GM12873 (cell line): Measurements from ENCODE around the gene RMDN3.

Experiments
- TF ChIP-seq, protein P1 (sequence below): IDR thresholded peaks from 2 replicates; pipeline ENCODE4 v1.5.1; 2012; ENCODE audit warnings: low read depth, mild to moderate bottlenecking, moderate library complexity, low read length, control low read depth; ENCODE audit not compliant: insufficient read depth; ENCODE audit errors: missing control alignments

RMDN3 gene

DNA sequence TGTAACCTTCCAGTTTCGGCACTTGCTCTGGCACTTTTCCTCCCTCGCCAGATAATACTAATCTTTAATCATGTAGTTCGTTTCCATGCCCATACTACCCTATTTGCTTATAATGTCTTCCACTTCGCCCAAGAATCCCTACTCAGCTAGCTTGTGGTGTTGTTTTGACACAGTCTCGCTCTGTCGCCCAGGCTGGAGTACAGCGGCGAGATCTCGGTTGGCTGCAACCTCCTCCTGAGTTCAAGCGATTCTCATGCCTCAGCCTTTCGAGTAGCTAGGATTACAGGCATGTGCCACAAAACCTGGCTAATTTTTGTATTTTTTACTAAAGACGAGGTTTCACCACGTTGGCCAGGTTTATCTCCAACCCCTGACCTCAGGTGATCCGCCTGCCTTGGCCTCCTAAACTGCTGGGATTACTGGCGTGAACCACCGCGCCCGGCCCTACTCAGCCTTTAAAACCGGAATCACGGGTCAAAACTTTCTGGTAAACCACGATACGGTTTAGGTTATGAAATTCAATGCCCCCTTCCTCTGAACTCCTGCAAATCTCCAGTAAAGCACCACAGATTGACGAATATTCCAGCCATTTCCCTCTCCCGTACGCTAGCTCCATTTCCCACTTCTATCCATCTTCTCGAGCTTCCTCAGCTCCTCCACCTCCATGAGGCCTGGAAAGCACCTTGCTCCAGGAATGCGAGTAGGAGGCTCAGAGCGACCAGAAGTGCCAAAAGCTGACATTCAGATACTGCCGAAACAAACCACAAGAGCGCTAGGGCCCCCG, 61.0 kb downstream of the RMDN3 start:
- TF ChIP-seq, protein P1, sequence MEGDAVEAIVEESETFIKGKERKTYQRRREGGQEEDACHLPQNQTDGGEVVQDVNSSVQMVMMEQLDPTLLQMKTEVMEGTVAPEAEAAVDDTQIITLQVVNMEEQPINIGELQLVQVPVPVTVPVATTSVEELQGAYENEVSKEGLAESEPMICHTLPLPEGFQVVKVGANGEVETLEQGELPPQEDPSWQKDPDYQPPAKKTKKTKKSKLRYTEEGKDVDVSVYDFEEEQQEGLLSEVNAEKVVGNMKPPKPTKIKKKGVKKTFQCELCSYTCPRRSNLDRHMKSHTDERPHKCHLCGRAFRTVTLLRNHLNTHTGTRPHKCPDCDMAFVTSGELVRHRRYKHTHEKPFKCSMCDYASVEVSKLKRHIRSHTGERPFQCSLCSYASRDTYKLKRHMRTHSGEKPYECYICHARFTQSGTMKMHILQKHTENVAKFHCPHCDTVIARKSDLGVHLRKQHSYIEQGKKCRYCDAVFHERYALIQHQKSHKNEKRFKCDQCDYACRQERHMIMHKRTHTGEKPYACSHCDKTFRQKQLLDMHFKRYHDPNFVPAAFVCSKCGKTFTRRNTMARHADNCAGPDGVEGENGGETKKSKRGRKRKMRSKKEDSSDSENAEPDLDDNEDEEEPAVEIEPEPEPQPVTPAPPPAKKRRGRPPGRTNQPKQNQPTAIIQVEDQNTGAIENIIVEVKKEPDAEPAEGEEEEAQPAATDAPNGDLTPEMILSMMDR, result no peak

DNA sequence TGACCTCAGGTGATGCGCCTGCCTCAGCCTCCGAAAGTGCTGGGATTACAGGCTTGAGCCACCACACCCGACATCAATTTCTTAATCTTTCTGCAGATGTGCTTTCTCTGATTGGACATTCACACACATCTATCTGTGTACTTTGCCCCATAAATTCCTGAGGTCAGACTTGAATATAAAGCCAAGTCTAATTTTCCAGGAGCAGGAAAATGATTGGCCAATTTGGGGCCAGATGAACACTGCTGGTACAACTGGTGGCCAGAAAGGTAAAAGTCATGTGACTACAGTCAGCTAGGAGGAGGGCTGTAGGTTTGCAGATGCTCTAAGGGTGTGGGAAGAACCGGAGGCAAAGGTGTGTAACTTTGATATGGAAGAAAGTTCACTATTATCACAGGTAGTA, 63.3 kb downstream of the RMDN3 start:
- TF ChIP-seq, protein P1, result no peak

DNA sequence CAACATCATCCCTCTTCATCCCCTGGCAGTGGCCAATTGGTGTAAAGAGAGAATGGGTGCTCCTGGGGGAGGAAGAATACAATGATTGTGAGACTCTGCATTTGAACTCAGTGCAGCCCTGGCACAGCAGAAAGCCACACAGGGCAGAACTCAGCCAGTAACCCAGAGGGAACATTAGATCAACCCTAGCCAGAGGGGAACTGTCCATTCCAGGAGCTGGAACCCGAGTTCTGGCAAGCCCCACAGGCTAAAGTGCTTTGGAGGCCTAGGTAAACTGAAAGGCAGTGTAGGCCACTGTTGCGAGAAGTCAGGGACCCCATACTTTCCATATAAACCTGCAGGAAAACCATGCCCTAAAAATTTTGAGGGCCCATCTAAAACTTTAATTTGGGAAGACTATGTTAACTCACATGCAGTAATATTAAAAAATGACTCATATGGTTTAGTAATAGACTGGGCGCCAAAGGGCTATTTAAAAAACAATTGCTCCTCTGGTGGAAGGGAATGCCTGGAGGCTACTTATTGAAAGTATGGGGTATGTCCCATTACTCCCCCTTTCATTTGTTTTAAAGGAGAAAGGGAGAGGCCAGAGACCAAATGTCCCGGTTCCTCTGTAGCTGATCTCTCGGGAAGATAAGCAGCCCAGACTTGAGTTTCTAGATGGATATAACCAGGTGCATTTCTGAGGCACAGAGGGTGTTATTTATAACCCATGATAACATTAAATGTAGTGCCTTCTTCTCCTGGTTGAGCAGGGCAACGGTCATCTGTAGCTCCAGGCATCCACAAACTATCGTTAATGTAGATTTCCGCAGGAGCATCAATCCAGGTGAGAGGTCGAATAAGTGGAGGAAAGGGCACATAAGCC, 65.9 kb downstream of the RMDN3 start:
- TF ChIP-seq, protein P1, result no peak
